ENCODE measurements around the gene AZIN2. TPM values are rescaled to one million over a fixed set of nuclear protein-coding genes. Genes with fewer than 3 reads are reported as not detected.

AZIN2 gene
- total and polyA plus RNA-seq, 2 of the 13 experiments (the other 11 are each of a cell fraction or from before 2014, with no cell fraction given), result 1.7 to 3.5 TPM

DNA sequence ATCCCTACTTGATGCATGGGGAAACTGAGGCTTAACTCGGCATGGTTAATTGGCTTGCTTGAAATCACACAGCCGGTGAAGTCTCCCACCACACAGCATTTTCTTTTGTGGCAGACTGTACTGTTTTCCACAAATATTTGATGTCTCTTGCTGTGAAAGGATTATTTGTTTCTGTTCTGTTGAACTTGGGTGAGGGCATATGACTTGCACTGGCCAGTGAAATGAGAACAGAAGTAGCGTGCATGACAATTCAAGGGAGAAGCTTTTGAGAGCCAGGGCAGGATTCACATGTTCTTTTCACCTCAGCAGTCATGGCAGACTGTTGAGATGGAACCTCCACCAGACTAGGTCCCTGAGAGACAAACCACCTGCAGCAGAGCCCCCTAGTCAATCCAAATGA lies 32.5 kb upstream of the AZIN2 start (continued):
- TF ChIP-seq, protein P1, sequence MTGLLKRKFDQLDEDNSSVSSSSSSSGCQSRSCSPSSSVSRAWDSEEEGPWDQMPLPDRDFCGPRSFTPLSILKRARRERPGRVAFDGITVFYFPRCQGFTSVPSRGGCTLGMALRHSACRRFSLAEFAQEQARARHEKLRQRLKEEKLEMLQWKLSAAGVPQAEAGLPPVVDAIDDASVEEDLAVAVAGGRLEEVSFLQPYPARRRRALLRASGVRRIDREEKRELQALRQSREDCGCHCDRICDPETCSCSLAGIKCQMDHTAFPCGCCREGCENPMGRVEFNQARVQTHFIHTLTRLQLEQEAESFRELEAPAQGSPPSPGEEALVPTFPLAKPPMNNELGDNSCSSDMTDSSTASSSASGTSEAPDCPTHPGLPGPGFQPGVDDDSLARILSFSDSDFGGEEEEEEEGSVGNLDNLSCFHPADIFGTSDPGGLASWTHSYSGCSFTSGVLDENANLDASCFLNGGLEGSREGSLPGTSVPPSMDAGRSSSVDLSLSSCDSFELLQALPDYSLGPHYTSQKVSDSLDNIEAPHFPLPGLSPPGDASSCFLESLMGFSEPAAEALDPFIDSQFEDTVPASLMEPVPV (CRISPR knock-in tag; IDR thresholded peaks at IDR 0.05), result no peak
- TF ChIP-seq TEAD3 (CRISPR knock-in tag; optimal IDR thresholded peaks at IDR 0.05; ENCODE audit: borderline replicate concordance), result peak; percentile 28

DNA sequence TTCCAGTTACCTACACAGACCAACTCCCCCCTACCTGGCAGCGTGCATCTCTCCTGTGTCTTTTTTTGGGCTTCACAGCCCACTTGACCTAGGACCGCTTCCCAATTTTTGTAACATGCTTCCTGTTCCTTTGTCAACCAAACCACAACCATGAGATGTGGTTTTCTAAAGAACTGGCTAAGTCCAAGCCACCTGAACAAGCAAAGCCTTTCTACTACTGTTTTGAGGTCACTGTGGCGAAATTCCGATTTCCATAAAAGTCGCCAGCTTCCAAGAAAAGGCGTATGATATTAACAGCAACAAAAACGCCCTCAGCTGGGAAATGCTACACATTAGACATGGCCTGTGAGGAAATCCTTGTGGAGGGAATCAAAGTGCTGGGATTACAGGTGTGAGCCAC lies 31.6 kb upstream of the AZIN2 start:
- POLR2A ChIA-PET, result no interaction called here

More for the DNA sequence above, 31.6 kb upstream of the AZIN2 start:
- no peaks in the 10 kb centered on the region for H4K20me1 ChIP-seq (ENCODE audit: insufficient read depth, low read length)
- no peak overlapping the region for H3K4me3 ChIP-seq (replicated peaks in 1 of 3; ENCODE audit: insufficient read depth in 1 of 3, low read depth in 2 of 3, low read length in 3 of 3)
- no peaks in the 10 kb centered on the region for H3K36me3 ChIP-seq (replicated peaks in 1 of 2; ENCODE audit: control insufficient read depth in 1 of 2, insufficient read depth in 2 of 2, low read length in 2 of 2)
- no peak overlapping the region for H3K4me2 ChIP-seq (ENCODE audit: low read depth, low read length)
- FAIRE-seq (no peak), ATAC-seq (no peak), DNase-seq (ENCODE audit: low spot score) (no peak)
- in situ Hi-C loops (cut with HindIII; ENCODE audit: extremely low pct_ligation_motif_present, low pct_unique_long_range_greater_than_20kb), result no loop called here
- 81% methylated on average over 7 of the region's 7 CpGs for WGBS (ENCODE audit: low lambda C conversion rate)
- peaks cover 68% of the 10 kb centered on the region for H3K4me1 ChIP-seq (ENCODE audit: insufficient read depth, low read length)
- no TSS peak for BruUV-seq (replicated peaks)
- TF ChIP-seq MED8 (CRISPR knock-in tag; IDR thresholded peaks at IDR 0.05; ENCODE audit: insufficient replicate concordance) (no peak), PPARG (CRISPR knock-in tag; conservative IDR thresholded peaks at IDR 0.05) (no peak)
- H3K79me2 ChIP-seq (ENCODE audit: insufficient read depth, low read length), result no peaks in the 10 kb centered on the region
- H3K9ac ChIP-seq (ENCODE audit: insufficient read depth, low read depth, low read length), result no peak overlapping the region
- H3K27ac ChIP-seq (ENCODE audit: extremely low read length, insufficient read depth, low read length), result no peak overlapping the region
- no peak overlapping the region for H2AFZ ChIP-seq (ENCODE audit: low read length)
- intact Hi-C loops (cut with micrococcal nuclease; ENCODE audit: unreplicated experiment), result no loop called here
- H3K9me3 ChIP-seq (ENCODE audit: low read length), result no peaks in the 10 kb centered on the region
- no peaks in the 10 kb centered on the region for H3K27me3 ChIP-seq (ENCODE audit: control insufficient read depth in 1 of 2, insufficient read depth in 2 of 2, low read length in 2 of 2)
- CTCF ChIA-PET (ENCODE audit: low intra/inter-chr PET ratio, low total read pairs), result no interaction called here

Data from HepG2 (cell line).